H1 (cell line): ENCODE measurements around the gene TAF4. TPM values are rescaled to one million over a fixed set of nuclear protein-coding genes. Genes with fewer than 3 reads are reported as not detected.
A peak's percentile ranks its signal among the peaks of the same experiment; 100 is the strongest.

Experiments
- CTCF ChIA-PET: fragments of 300-600 bp; sonication (Branson Sonifier 250); formaldehyde crosslinking; loops from one replicate; lab custom pipeline; 2021; ENCODE audit not compliant: partially characterized antibody; lab: Charles Lee
- POLR2A ChIA-PET: fragments of 300-600 bp; sonication (Branson Sonifier 250); formaldehyde crosslinking; loops from one replicate; lab custom pipeline; 2021; ENCODE audit warnings: inconsistent platforms; ENCODE audit not compliant: partially characterized antibody; lab: Charles Lee
- DNase-seq, 2 experiments: peaks; one replicate each; pipeline versions ENCODE4 v3.0.0 to v3.0.0-alpha.2; 2010 to 2022; ENCODE audit warnings: low spot score in 2 of 2, low read depth in 1 of 2, mixed read lengths in 1 of 2
- FAIRE-seq: peaks from 2 replicates; lab custom pipeline; 2011; peaks lifted over from hg19 to GRCh38; lab: Jason Lieb, UNC
- H2AFZ ChIP-seq: 2 replicates; pipeline ENCODE4 v1.8.1; 2012; ENCODE audit warnings: low read length, inconsistent platforms
- H2AK5ac ChIP-seq: 2 replicates; pipeline ENCODE4 v1.6.1; 2013; ENCODE audit warnings: low read depth, low read length
- H2BK120ac ChIP-seq: replicated peaks from 2 replicates; pipeline ENCODE3; 2013; ENCODE audit warnings: low read depth, low read length, inconsistent platforms
- H2BK12ac ChIP-seq: 2 replicates; pipeline ENCODE4 v1.6.1; 2013; ENCODE audit warnings: low read depth, low read length
- H2BK15ac ChIP-seq: 2 replicates; pipeline ENCODE4 v1.6.1; 2013; ENCODE audit warnings: low read length
- H2BK20ac ChIP-seq: 2 replicates; pipeline ENCODE4 v1.6.1; 2013; ENCODE audit warnings: low read length
- H2BK5ac ChIP-seq: 2 replicates; pipeline ENCODE4 v1.6.1; 2013; ENCODE audit warnings: low read depth, low read length
- H3K14ac ChIP-seq: 2 replicates; pipeline ENCODE4 v1.6.1; 2013; ENCODE audit warnings: inconsistent platforms; ENCODE audit not compliant: insufficient read length
- H3K18ac ChIP-seq: 2 replicates; pipeline ENCODE4 v1.6.1; 2013; ENCODE audit warnings: low read length; ENCODE audit errors: extremely low read depth
- H3K23ac ChIP-seq: 2 replicates; pipeline ENCODE4 v1.6.1; 2013; ENCODE audit warnings: inconsistent platforms; ENCODE audit not compliant: insufficient read length
- H3K23me2 ChIP-seq: 2 replicates; pipeline ENCODE4 v1.6.1; 2013; ENCODE audit warnings: low read depth, low read length
- H3K27ac ChIP-seq: 2 replicates; pipeline ENCODE4 v1.6.1; 2011; ENCODE audit warnings: low read depth, low read length, inconsistent platforms
- H3K27me3 ChIP-seq, 4 experiments: replicated peaks in 1 of 4; 1 replicate in 1 of 4; 2 replicates in 3 of 4; pipeline versions ENCODE4 v1.6.1 to v1.8.1; 2011 to 2013; ENCODE audit warnings: low read length in 3 of 4, mild to moderate bottlenecking in 3 of 4, inconsistent platforms in 2 of 4, mixed read lengths in 2 of 4, moderate library complexity in 1 of 4; ENCODE audit not compliant: control insufficient read depth in 3 of 4, insufficient read depth in 3 of 4; ENCODE audit errors: extremely low read depth in 1 of 4
- H3K36me3 ChIP-seq, 4 experiments: 2 replicates each; pipeline versions ENCODE4 v1.6.1 to v1.8.1; 2011 to 2013; ENCODE audit warnings: mild to moderate bottlenecking in 4 of 4, low read length in 3 of 4, moderate library complexity in 2 of 4, control low read depth in 1 of 4, inconsistent platforms in 1 of 4; ENCODE audit not compliant: insufficient read depth in 4 of 4, control insufficient read depth in 2 of 4
- H3K4ac ChIP-seq: replicated peaks from 2 replicates; pipeline ENCODE3; 2013; ENCODE audit warnings: low read length, low read depth, mixed read lengths, inconsistent platforms; ENCODE audit not compliant: insufficient read length
- H3K4me1 ChIP-seq, 4 experiments: replicated peaks in 1 of 4; 1 replicate in 1 of 4; 2 replicates in 3 of 4; pipeline versions ENCODE4 v1.6.1 to v1.8.1; 2011 to 2013; ENCODE audit warnings: low read length in 3 of 4, inconsistent platforms in 2 of 4, mixed read lengths in 1 of 4; ENCODE audit not compliant: insufficient read depth in 4 of 4, control insufficient read depth in 3 of 4
- H3K4me2 ChIP-seq, 2 experiments: 2 replicates each; pipeline versions ENCODE4 v1.6.1 to v1.8.1; 2011 to 2013; ENCODE audit warnings: low read depth in 2 of 2, low read length in 2 of 2, control low read depth in 1 of 2, inconsistent platforms in 1 of 2, mild to moderate bottlenecking in 1 of 2; ENCODE audit not compliant: insufficient read depth in 1 of 2
- H3K4me3 ChIP-seq, 4 experiments: fragments of 200-600, 300-600 bp in 1 of 4; sonication (generic), shearing (Covaris generic), sonication (Bioruptor Twin) in 1 of 4; 2 replicates each; pipeline versions ENCODE4 v1.5.1 to v1.8.1; 2011 to 2016; ENCODE audit warnings: low read length in 4 of 4, low read depth in 3 of 4, control low read depth in 2 of 4, inconsistent platforms in 2 of 4, mild to moderate bottlenecking in 2 of 4, mixed read lengths in 1 of 4, moderate library complexity in 1 of 4; ENCODE audit not compliant: insufficient read depth in 2 of 4; ENCODE audit errors: extremely low read depth in 1 of 4
- H3K56ac ChIP-seq: replicated peaks from 2 replicates; pipeline ENCODE3; 2013; ENCODE audit warnings: low read depth, mild to moderate bottlenecking, mixed read lengths, low read length, inconsistent platforms; ENCODE audit not compliant: insufficient read length
- H3K79me1 ChIP-seq: 2 replicates; pipeline ENCODE4 v1.6.1; 2013; ENCODE audit warnings: low read depth, low read length, control low read depth
- H3K79me2 ChIP-seq, 2 experiments: 2 replicates each; pipeline versions ENCODE4 v1.6.1 to v1.8.1; 2012 to 2013; ENCODE audit warnings: low read length in 2 of 2, mild to moderate bottlenecking in 2 of 2, inconsistent platforms in 1 of 2; ENCODE audit not compliant: insufficient read depth in 2 of 2, control insufficient read depth in 1 of 2
- H3K9ac ChIP-seq, 4 experiments: replicated peaks in 1 of 4; 1 replicate in 1 of 4; 2 replicates in 3 of 4; pipeline versions ENCODE4 v1.6.1 to v1.8.1; 2011 to 2013; ENCODE audit warnings: low read depth in 3 of 4, low read length in 3 of 4, control low read depth in 2 of 4, mild to moderate bottlenecking in 2 of 4, moderate library complexity in 2 of 4, inconsistent platforms in 1 of 4; ENCODE audit errors: extremely low read depth in 1 of 4
- H3K9me3 ChIP-seq, 2 experiments: 2 replicates each; pipeline versions ENCODE4 v1.6.1 to v1.8.1; 2012 to 2013; ENCODE audit warnings: mild to moderate bottlenecking in 2 of 2, moderate library complexity in 2 of 2, control low read depth in 1 of 2, inconsistent platforms in 1 of 2, low read depth in 1 of 2, low read length in 1 of 2, mixed read lengths in 1 of 2; ENCODE audit not compliant: insufficient read depth in 2 of 2
- H4K20me1 ChIP-seq, 2 experiments: replicated peaks in 1 of 2; 2 replicates each; pipeline versions ENCODE3 to v1.8.1; 2011 to 2013; ENCODE audit warnings: inconsistent platforms in 2 of 2, low read length in 2 of 2, mild to moderate bottlenecking in 1 of 2; ENCODE audit not compliant: insufficient read depth in 2 of 2, control insufficient read depth in 1 of 2
- H4K5ac ChIP-seq: 2 replicates; pipeline ENCODE4 v1.6.1; 2013; ENCODE audit warnings: low read length, low read depth, mixed read lengths, inconsistent platforms; ENCODE audit not compliant: insufficient read length
- H4K8ac ChIP-seq: 2 replicates; pipeline ENCODE4 v1.8.0; 2013; ENCODE audit warnings: mild to moderate bottlenecking, moderate library complexity, low read length, inconsistent platforms; ENCODE audit not compliant: insufficient read depth; ENCODE audit errors: extremely low read depth
- H4K91ac ChIP-seq: replicated peaks from 2 replicates; pipeline ENCODE3; 2013; ENCODE audit warnings: low read length, mixed read lengths, inconsistent platforms; ENCODE audit not compliant: insufficient read length
- ASH2L ChIP-seq: fragments of 200-600, 300-600 bp; sonication (generic); IDR thresholded peaks from one replicate; pipeline ENCODE4 v1.7.1; 2017; ENCODE audit warnings: low read length
- CREB1 ChIP-seq: IDR thresholded peaks from 2 replicates; pipeline ENCODE4 v1.6.1; 2012; ENCODE audit warnings: inconsistent platforms
- CTCF ChIP-seq, 3 experiments: IDR thresholded peaks; 1 replicate in 2 of 3; 2 replicates in 1 of 3; pipeline versions ENCODE4 v1.5.1 to v1.6.1; 2011; ENCODE audit warnings: low read length in 3 of 3, mild to moderate bottlenecking in 3 of 3, inconsistent platforms in 2 of 3, low read depth in 1 of 3, moderate library complexity in 1 of 3; ENCODE audit not compliant: insufficient read depth in 1 of 3; ENCODE audit errors: control extremely low read depth in 1 of 3
- RFX5 ChIP-seq: IDR thresholded peaks from 2 replicates; pipeline ENCODE4 v1.6.1; 2011; ENCODE audit warnings: low read depth, low read length, improper control_type of control experiment, borderline replicate concordance
- SAP30 ChIP-seq: fragments of 300-600 bp; sonication (generic); IDR thresholded peaks from 2 replicates; pipeline ENCODE4 v1.7.1; 2012; ENCODE audit warnings: low read length, moderate library complexity, mild to moderate bottlenecking, inconsistent platforms; ENCODE audit not compliant: insufficient read depth, insufficient replicate concordance
- SP2 ChIP-seq: IDR thresholded peaks from 2 replicates; pipeline ENCODE4 v1.6.1; 2012; ENCODE audit warnings: mild to moderate bottlenecking, low read length, inconsistent platforms
- TEAD4 ChIP-seq: IDR thresholded peaks from 2 replicates; pipeline ENCODE4 v1.6.1; 2012; ENCODE audit warnings: low read depth, low read length, inconsistent platforms, mixed read lengths
- ZNF274 ChIP-seq: IDR thresholded peaks from 2 replicates; pipeline ENCODE4 v1.7.0; 2012; ENCODE audit warnings: low read length, borderline replicate concordance; ENCODE audit errors: extremely low read depth
- WGBS, 2 experiments: shearing (Covaris generic) in 1 of 2; methylation state at CpG; one replicate each; pipeline versions ENCODE4 v1.1.6 to v1.1.7; 2013 to 2015; ENCODE audit warnings: low lambda C conversion rate in 2 of 2, mixed read lengths in 2 of 2, inconsistent platforms in 1 of 2, low coverage in 1 of 2, missing lambda C conversion rate in 1 of 2; ENCODE audit not compliant: insufficient replicate concordance in 2 of 2, insufficient coverage in 1 of 2, insufficient read length in 1 of 2; ENCODE audit errors: extremely low coverage in 1 of 2, missing lambda C conversion rate in 1 of 2; 5-methylcytosine and 5-hydroxymethylcytosine counted together
- polyA plus RNA-seq, 7 experiments: library from polyadenylated mRNA; depleted of rRNA in 3 of 7; stranded (reverse) in 5 of 7; unstranded in 2 of 7; fragments of >200 nt in 5 of 7; fragments of 200-250 nt in 2 of 7; gene quantifications; 1 replicate in 5 of 7; 2 replicates in 1 of 7; 4 replicates in 1 of 7; pipeline versions ENCODE4 v1.2.1 to v1.2.3, GENCODE V29; 2011 to 2013; ENCODE audit warnings: missing spikeins in 2 of 7, mixed read lengths in 2 of 7
- total RNA-seq: library from RNA; stranded (reverse); fragmentation: NEBNext Ultra II Directional; extraction: Animal tissue kit (Norgen Biotek cat#: 25700); gene quantifications from 2 replicates; pipeline ENCODE4 v1.2.1, GENCODE V29; 2021
- TF ChIP-seq, protein P1 (sequence below): IDR thresholded peaks from 2 replicates; pipeline ENCODE4 v1.6.1; 2012; ENCODE audit warnings: low read length, inconsistent platforms

The TAF4 gene
- total and polyA plus RNA-seq, 2 of the 8 experiments (the other 6 are each of a cell fraction or from before 2014, with no cell fraction given) = 16.0 to 30.1 TPM

GRCh38 chr20:62040381-62040922 is 25.2 kb downstream of the TAF4 start:
- H3K14ac ChIP-seq = no peak overlapping the region
- CTCF ChIA-PET = interaction anchor here (2.0 to 2.6 kb wide), 2 partner anchors 11 to 20 kb away, joined by 5 to 10 read pairs; no protein-coding TSS in a partner anchor
- no peak overlapping the region for H3K23ac ChIP-seq
- no peak overlapping the region for H2BK120ac ChIP-seq
- H3K18ac ChIP-seq = no peak overlapping the region
- no peak overlapping the region; the same call in 1 of the 2 replicates for H4K8ac ChIP-seq
- H3K27me3 ChIP-seq = no peaks in the 10 kb centered on the region
- H3K79me1 ChIP-seq = peaks cover 15% of the 10 kb centered on the region
- H2BK20ac ChIP-seq = no peak overlapping the region
- peak overlapping the region; percentile 35; the same call in 1 of the 2 replicates for H2BK5ac ChIP-seq
- no peaks in the 10 kb centered on the region for H3K23me2 ChIP-seq
- DNase-seq (no peak), FAIRE-seq (no peak)
- H3K4me3 ChIP-seq = no peak overlapping the region
- no peak overlapping the region for H3K56ac ChIP-seq
- no peak overlapping the region for H2BK12ac ChIP-seq
- 87% methylated on average over 25 of the region's 25 CpGs; no CpG with 5 or more reads in 1 of the 2 experiments for WGBS, 2 experiments
- peaks cover 20 to 96% of the 10 kb centered on the region in 2 experiments for H3K79me2 ChIP-seq
- no peak overlapping the region for H3K9ac ChIP-seq
- H2BK15ac ChIP-seq = no peak overlapping the region
- no peak overlapping the region for H3K27ac ChIP-seq
- H3K4me2 ChIP-seq = no peak overlapping the region
- no peak overlapping the region for H3K4ac ChIP-seq
- no peak overlapping the region for H4K5ac ChIP-seq
- POLR2A ChIA-PET = interaction anchor here (1.2 kb wide), 1 partner anchor 102 kb away, joined by 3 read pairs; no protein-coding TSS in a partner anchor
- peaks cover 2 to 15% (median 5%) of the 10 kb centered on the region in 4 experiments; a peak in 6 of 7 replicates for H3K4me1 ChIP-seq
- H2AK5ac ChIP-seq = no peak overlapping the region
- no peaks in the 10 kb centered on the region for H3K9me3 ChIP-seq
- no peak overlapping the region for H4K91ac ChIP-seq
- H2AFZ ChIP-seq = no peak overlapping the region
- no peaks in the 10 kb centered on the region for H3K36me3 ChIP-seq
- H4K20me1 ChIP-seq = peaks cover 27 to 33% of the 10 kb centered on the region in 2 experiments
- no peak for TF ChIP-seq ASH2L
- TF ChIP-seq RFX5 = no peak
- no peak for TF ChIP-seq TEAD4
- no peak for TF ChIP-seq CTCF (IDR thresholded peaks at IDR 0.05; ENCODE audit: control extremely low read depth in 1 of 3, insufficient read depth in 1 of 3, low read depth in 1 of 3, low read length in 3 of 3)
- no peak for TF ChIP-seq CREB1
- TF ChIP-seq ZNF274 = no peak
- TF ChIP-seq SAP30 = no peak
- TF ChIP-seq, protein P1, sequence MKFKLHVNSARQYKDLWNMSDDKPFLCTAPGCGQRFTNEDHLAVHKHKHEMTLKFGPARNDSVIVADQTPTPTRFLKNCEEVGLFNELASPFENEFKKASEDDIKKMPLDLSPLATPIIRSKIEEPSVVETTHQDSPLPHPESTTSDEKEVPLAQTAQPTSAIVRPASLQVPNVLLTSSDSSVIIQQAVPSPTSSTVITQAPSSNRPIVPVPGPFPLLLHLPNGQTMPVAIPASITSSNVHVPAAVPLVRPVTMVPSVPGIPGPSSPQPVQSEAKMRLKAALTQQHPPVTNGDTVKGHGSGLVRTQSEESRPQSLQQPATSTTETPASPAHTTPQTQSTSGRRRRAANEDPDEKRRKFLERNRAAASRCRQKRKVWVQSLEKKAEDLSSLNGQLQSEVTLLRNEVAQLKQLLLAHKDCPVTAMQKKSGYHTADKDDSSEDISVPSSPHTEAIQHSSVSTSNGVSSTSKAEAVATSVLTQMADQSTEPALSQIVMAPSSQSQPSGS = no peak
- no peak for TF ChIP-seq SP2
